Stimulated activated CD4-positive, alpha-beta T cell treated with anti-CD3 and anti-CD28 coated beads, Interleukin-4, amount 100 ng/mL, for 4 hours (primary cell): ENCODE results near the gene MORC3.
"Not testable (repeated sequence)": the region's sequence is repeated elsewhere in the genome, so short reads cannot be mapped to it uniquely, and the experiment has no call there.

ENCODE experiments used
- DNase-seq, 2 experiments: peaks; one replicate each; pipeline ENCODE4 v3.0.0-alpha.2; 2020

The MORC3 gene

GRCh38 chr21:36319767-36320420 lies at the start of gene MORC3:
MORC3 (plus strand) TSS chr21:36320197; CDS start chr21:36320265, 68 bp downstream.
- DNase-seq: peak; percentile 97 to 98

GRCh38 chr21:36270786-36271695 lies 49.0 kb upstream of the MORC3 start:
- DNase-seq: not testable (repeated sequence)

GRCh38 chr21:36274128-36274527 lies 45.9 kb upstream of the MORC3 start:
- DNase-seq: no peak

- DNase-seq: no peak
These were observed 37.3 kb upstream of the MORC3 start for GRCh38 chr21:36282568-36283230.

- DNase-seq: not testable (repeated sequence)
These were observed 36.8 kb upstream of the MORC3 start for GRCh38 chr21:36283231-36283622.

- DNase-seq: no peak
These were observed 31.2 kb upstream of the MORC3 start for GRCh38 chr21:36288651-36289243.

GRCh38 chr21:36291509-36291908 lies 28.5 kb upstream of the MORC3 start:
- DNase-seq: no peak

GRCh38 chr21:36297406-36297937 lies 22.5 kb upstream of the MORC3 start:
- DNase-seq: no peak

- DNase-seq: peak; percentile 26 to 65
These were observed 21.9 kb upstream of the MORC3 start for GRCh38 chr21:36297938-36298572.

GRCh38 chr21:36306872-36307534 lies 13.0 kb upstream of the MORC3 start:
- no peak for DNase-seq

GRCh38 chr21:36310016-36310415 lies 10.0 kb upstream of the MORC3 start:
- DNase-seq: peak in 1 of 2 experiments; percentile 15

GRCh38 chr21:36313446-36313845 lies 6.6 kb upstream of the MORC3 start:
- not testable (repeated sequence) for DNase-seq

- not testable (repeated sequence) for DNase-seq
These were observed 4.0 kb upstream of the MORC3 start for GRCh38 chr21:36316045-36316444.

GRCh38 chr21:36316872-36317484 lies 3.0 kb upstream of the MORC3 start:
- no peak for DNase-seq

GRCh38 chr21:36319406-36319766 lies 611 bp upstream of the MORC3 start:
- DNase-seq: not testable (repeated sequence)

GRCh38 chr21:36320421-36321324 lies 676 bp downstream of the MORC3 start:
- DNase-seq: no peak

GRCh38 chr21:36321325-36322082 lies 1.5 kb downstream of the MORC3 start:
- DNase-seq: no peak

GRCh38 chr21:36322083-36322424 lies 2.1 kb downstream of the MORC3 start:
- no peak for DNase-seq

- no peak for DNase-seq
These were observed 3.0 kb downstream of the MORC3 start for GRCh38 chr21:36323032-36323431.
